BLaER1 (cell line): ENCODE results near the gene ITGAE.

ENCODE experiments used
- H3K27ac ChIP-seq: shearing (Covaris generic); formaldehyde crosslinking; 2 replicates; pipeline ENCODE4 v1.8.1; 2022
- H3K27me3 ChIP-seq: shearing (Covaris generic); formaldehyde crosslinking; 2 replicates; pipeline ENCODE4 v1.8.1; 2022
- H3K36me3 ChIP-seq: shearing (Covaris generic); formaldehyde crosslinking; 2 replicates; pipeline ENCODE4 v1.8.1; 2022
- H3K4me1 ChIP-seq: shearing (Covaris generic); formaldehyde crosslinking; 2 replicates; pipeline ENCODE4 v1.8.1; 2022
- H3K4me2 ChIP-seq: shearing (Covaris generic); formaldehyde crosslinking; 2 replicates; pipeline ENCODE4 v1.8.1; 2022
- H3K4me3 ChIP-seq: shearing (Covaris generic); formaldehyde crosslinking; 2 replicates; pipeline ENCODE4 v1.8.1; 2022
- H3K9ac ChIP-seq: shearing (Covaris generic); formaldehyde crosslinking; 2 replicates; pipeline ENCODE4 v1.8.1; 2022
- H3K9me3 ChIP-seq: shearing (Covaris generic); formaldehyde crosslinking; 2 replicates; pipeline ENCODE4 v1.8.1; 2022
- H4K20me1 ChIP-seq: shearing (Covaris generic); formaldehyde crosslinking; 2 replicates; pipeline ENCODE4 v1.8.1; 2022
- Cebpa-rat ChIP-seq: shearing (Covaris generic); IDR thresholded peaks from 2 replicates; pipeline ENCODE4 v1.8.1; 2022

ITGAE gene

GRCh38 chr17:3766779-3767178 lies 34.2 kb downstream of the ITGAE start:
- no peaks in the 10 kb centered on the region for H3K9me3 ChIP-seq
- H3K4me2 ChIP-seq, result peak overlapping the region; percentile 24; the same call in 1 of the 2 replicates
- H3K4me3 ChIP-seq, result no peak overlapping the region
- no peak overlapping the region for H3K27ac ChIP-seq
- H3K4me1 ChIP-seq, result peaks cover 73% of the 10 kb centered on the region
- H3K9ac ChIP-seq, result no peak overlapping the region
- no peaks in the 10 kb centered on the region for H3K36me3 ChIP-seq
- H4K20me1 ChIP-seq, result no peaks in the 10 kb centered on the region
- no peaks in the 10 kb centered on the region for H3K27me3 ChIP-seq
- TF ChIP-seq Cebpa-rat, result no peak

GRCh38 chr17:3765981-3766380 lies 35.0 kb downstream of the ITGAE start:
- Histone ChIP-seq H3K36me3 (no peaks in the 10 kb centered on the region), H3K4me2 (peak overlapping the region; percentile 73), H3K27ac (peak overlapping the region; percentile 67), H3K9ac (peak overlapping the region; percentile 39; the same call in 1 of the 2 replicates), H3K4me3 (no peak overlapping the region), H3K4me1 (peaks cover 65% of the 10 kb centered on the region), H4K20me1 (no peaks in the 10 kb centered on the region), H3K9me3 (no peaks in the 10 kb centered on the region), H3K27me3 (no peaks in the 10 kb centered on the region)
- TF ChIP-seq Cebpa-rat, result no peak

- no peak overlapping the region for H3K9ac ChIP-seq
- no peaks in the 10 kb centered on the region for H3K36me3 ChIP-seq
- no peaks in the 10 kb centered on the region for H4K20me1 ChIP-seq
- no peak overlapping the region for H3K27ac ChIP-seq
- H3K4me3 ChIP-seq, result no peak overlapping the region
- peaks cover 13% of the 10 kb centered on the region for H3K9me3 ChIP-seq
- no peak for TF ChIP-seq Cebpa-rat
- H3K4me2 ChIP-seq, result peak overlapping the region; percentile 11; the same call in 1 of the 2 replicates
- peaks cover 43% of the 10 kb centered on the region for H3K4me1 ChIP-seq
- H3K27me3 ChIP-seq, result no peaks in the 10 kb centered on the region
These were observed 37.2 kb downstream of the ITGAE start for GRCh38 chr17:3763777-3764170.

GRCh38 chr17:3762922-3763776 lies 37.8 kb downstream of the ITGAE start:
- no peak for TF ChIP-seq Cebpa-rat
- Histone ChIP-seq H3K9me3 (peaks cover 13% of the 10 kb centered on the region), H3K9ac (no peak overlapping the region)

GRCh38 chr17:3761918-3762380 lies 39.0 kb downstream of the ITGAE start:
- no peak overlapping the region for H3K4me3 ChIP-seq

More at GRCh38 chr17:3762922-3763776, 37.8 kb downstream of the ITGAE start:
- Histone ChIP-seq H3K4me3 (no peak overlapping the region), H3K36me3 (no peaks in the 10 kb centered on the region), H3K4me2 (0 out of 2 replicates have a peak overlapping the region, but pooled peaks have one; percentile 11), H3K4me1 (peaks cover 40% of the 10 kb centered on the region), H4K20me1 (no peaks in the 10 kb centered on the region), H3K27ac (no peak overlapping the region), H3K27me3 (no peaks in the 10 kb centered on the region)

GRCh38 chr17:3761036-3761917 lies 39.7 kb downstream of the ITGAE start:
- no peak for TF ChIP-seq Cebpa-rat
- Histone ChIP-seq H3K9me3 (peaks cover 13% of the 10 kb centered on the region), H3K27ac (no peak overlapping the region), H3K4me1 (peaks cover 48% of the 10 kb centered on the region), H3K4me3 (no peak overlapping the region), H3K4me2 (no peak overlapping the region), H3K9ac (no peak overlapping the region), H4K20me1 (no peaks in the 10 kb centered on the region), H3K36me3 (no peaks in the 10 kb centered on the region), H3K27me3 (no peaks in the 10 kb centered on the region)

More at GRCh38 chr17:3761918-3762380, 39.0 kb downstream of the ITGAE start:
- Histone ChIP-seq H3K4me1 (peaks cover 49% of the 10 kb centered on the region), H3K9ac (no peak overlapping the region), H3K27me3 (no peaks in the 10 kb centered on the region), H3K27ac (no peak overlapping the region), H3K4me2 (no peak overlapping the region), H4K20me1 (no peaks in the 10 kb centered on the region), H3K9me3 (peaks cover 13% of the 10 kb centered on the region), H3K36me3 (no peaks in the 10 kb centered on the region)
- TF ChIP-seq Cebpa-rat, result no peak

GRCh38 chr17:3759597-3760216 lies 41.3 kb downstream of the ITGAE start:
- TF ChIP-seq Cebpa-rat, result no peak
- no peak overlapping the region for H3K9ac ChIP-seq

GRCh38 chr17:3755335-3756030 lies 45.5 kb downstream of the ITGAE start:
- no peak overlapping the region for H3K27ac ChIP-seq
- H3K4me3 ChIP-seq, result 0 out of 2 replicates have a peak overlapping the region, but pooled peaks have one; percentile 35
- H3K9ac ChIP-seq, result no peak overlapping the region
- H3K36me3 ChIP-seq, result no peaks in the 10 kb centered on the region
- TF ChIP-seq Cebpa-rat, result no peak
- H3K9me3 ChIP-seq, result peaks cover 13% of the 10 kb centered on the region
- no peaks in the 10 kb centered on the region for H4K20me1 ChIP-seq
- H3K4me2 ChIP-seq, result peak overlapping the region; percentile 56
- peaks cover 71% of the 10 kb centered on the region for H3K4me1 ChIP-seq
- no peaks in the 10 kb centered on the region for H3K27me3 ChIP-seq

More at GRCh38 chr17:3759597-3760216, 41.3 kb downstream of the ITGAE start:
- peaks cover 41% of the 10 kb centered on the region for H3K4me1 ChIP-seq
- H3K36me3 ChIP-seq, result no peaks in the 10 kb centered on the region
- peaks cover 13% of the 10 kb centered on the region for H3K9me3 ChIP-seq
- no peak overlapping the region for H3K4me3 ChIP-seq
- H3K4me2 ChIP-seq, result no peak overlapping the region
- H3K27ac ChIP-seq, result no peak overlapping the region
- no peaks in the 10 kb centered on the region for H3K27me3 ChIP-seq
- no peaks in the 10 kb centered on the region for H4K20me1 ChIP-seq
